SK-N-SH (cell line): Measurements from ENCODE around the gene PCBP3. TPM values are rescaled to one million over a fixed set of nuclear protein-coding genes. Genes with fewer than 3 reads are reported as not detected.

ENCODE experiments used
- CTCF ChIA-PET: fragments of 300-600, 350-600 bp; formaldehyde crosslinking; extraction: SDS; loops from one replicate; lab custom pipeline; 2021; lab: Yijun Ruan, JAX
- POLR2A ChIA-PET: fragments of 350-600 bp; sonication (Branson Sonifier 250); formaldehyde crosslinking; extraction: SDS; loops from one replicate; lab custom pipeline; 2020; ENCODE audit warnings: antibody characterized with exemption, inconsistent platforms; lab: Yijun Ruan, JAX
- DNase-seq: peaks from one replicate; pipeline ENCODE4 v3.0.0; 2012
- H2AFZ ChIP-seq: fragments of 200-600 bp; sonication (generic); 2 replicates; pipeline ENCODE4 v1.8.1; 2016; ENCODE audit warnings: antibody characterized with exemption, mild to moderate bottlenecking, low read depth
- H3F3A ChIP-seq: fragments of 200-600 bp; sonication (generic); replicated peaks from 2 replicates; pipeline ENCODE3; 2016; ENCODE audit warnings: antibody characterized with exemption, mild to moderate bottlenecking; ENCODE audit not compliant: insufficient read depth
- H3K27ac ChIP-seq, 2 experiments: fragments of 200-500 bp in 1 of 2; fragments of 200-600 bp in 1 of 2; sonication (Bioruptor generic) in 1 of 2; sonication (generic), shearing (Covaris generic) in 1 of 2; 2 replicates each; pipeline versions ENCODE4 v1.5.1 to v1.6.1; 2014 to 2016; ENCODE audit warnings: low read depth in 2 of 2, inconsistent platforms in 1 of 2, low read length in 1 of 2, mild to moderate bottlenecking in 1 of 2, mixed read lengths in 1 of 2
- H3K27me3 ChIP-seq: fragments of 200-600 bp; sonication (generic), shearing (Covaris generic); 2 replicates; pipeline ENCODE4 v1.6.1; 2016; ENCODE audit warnings: mixed run types; ENCODE audit not compliant: insufficient read depth
- H3K36me3 ChIP-seq, 2 experiments: fragments of 200-500 bp in 1 of 2; fragments of 200-600 bp in 1 of 2; sonication (Bioruptor generic) in 1 of 2; sonication (generic) in 1 of 2; replicated peaks in 1 of 2; 2 replicates each; pipeline versions ENCODE3 to v1.5.1; 2014 to 2016; ENCODE audit warnings: low read length in 1 of 2, mild to moderate bottlenecking in 1 of 2; ENCODE audit not compliant: insufficient read depth in 2 of 2, control insufficient read depth in 1 of 2
- H3K4me1 ChIP-seq, 2 experiments: fragments of 200-500 bp in 1 of 2; fragments of 200-600 bp in 1 of 2; sonication (Bioruptor generic) in 1 of 2; sonication (generic), shearing (Covaris generic) in 1 of 2; 2 replicates each; pipeline versions ENCODE4 v1.5.1 to v1.6.1; 2014 to 2016; ENCODE audit warnings: low read depth in 1 of 2, low read length in 1 of 2, mixed run types in 1 of 2; ENCODE audit not compliant: insufficient read depth in 2 of 2, control insufficient read depth in 1 of 2
- H3K4me2 ChIP-seq: fragments of 200-600 bp; sonication (generic), shearing (Covaris generic); 2 replicates; pipeline ENCODE4 v1.6.1; 2017; ENCODE audit warnings: mixed run types
- H3K4me3 ChIP-seq, 2 experiments: fragments of 200-500 bp in 1 of 2; fragments of 200-600 bp in 1 of 2; sonication (Bioruptor generic) in 1 of 2; sonication (generic), shearing (Covaris generic) in 1 of 2; 2 replicates each; pipeline versions ENCODE4 v1.5.1 to v1.8.1; 2014 to 2016; ENCODE audit warnings: low read depth in 2 of 2, inconsistent platforms in 1 of 2, low read length in 1 of 2, mild to moderate bottlenecking in 1 of 2, mixed read lengths in 1 of 2, moderate library complexity in 1 of 2
- H3K79me2 ChIP-seq: fragments of 200-600 bp; sonication (generic); 2 replicates; pipeline ENCODE4 v1.8.1; 2017; ENCODE audit warnings: mild to moderate bottlenecking; ENCODE audit not compliant: insufficient read depth
- H3K9ac ChIP-seq: fragments of 200-600 bp; sonication (generic); 2 replicates; pipeline ENCODE4 v1.6.1; 2017; ENCODE audit warnings: mixed run types
- H3K9me2 ChIP-seq: fragments of 200-600 bp; sonication (generic); 2 replicates; pipeline ENCODE4 v1.6.1; 2017; ENCODE audit warnings: mixed run types
- H3K9me3 ChIP-seq: fragments of 200-600 bp; sonication (generic); 2 replicates; pipeline ENCODE4 v1.6.1; 2017; ENCODE audit warnings: mixed run types, mild to moderate bottlenecking, moderate library complexity
- H4K20me1 ChIP-seq: fragments of 200-600 bp; sonication (generic); 2 replicates; pipeline ENCODE4 v1.6.1; 2017; ENCODE audit warnings: mild to moderate bottlenecking, mixed run types; ENCODE audit not compliant: insufficient read depth
- CHD2 ChIP-seq: fragments of 150-350 bp; IDR thresholded peaks from 2 replicates; pipeline ENCODE4 v1.6.1; 2018; ENCODE audit warnings: low read length; ENCODE audit not compliant: partially characterized antibody
- EP300 ChIP-seq, 2 experiments: IDR thresholded peaks; 2 replicates each; pipeline versions ENCODE4 v1.4.0 to v1.6.1; 2012; ENCODE audit warnings: borderline replicate concordance in 1 of 2, low read depth in 1 of 2, low read length in 1 of 2
- FOSL2 ChIP-seq: IDR thresholded peaks from 2 replicates; pipeline ENCODE4 v1.4.0; 2012; ENCODE audit warnings: low read depth, mild to moderate bottlenecking, moderate library complexity, borderline replicate concordance
- FOXM1 ChIP-seq: IDR thresholded peaks from 2 replicates; pipeline ENCODE4 v1.4.0; 2012; ENCODE audit warnings: low read depth, mild to moderate bottlenecking
- GABPA ChIP-seq: IDR thresholded peaks from 2 replicates; pipeline ENCODE4 v1.4.0; 2012; ENCODE audit warnings: low read depth, mild to moderate bottlenecking
- GATA2 ChIP-seq: sonication (generic); formaldehyde crosslinking; IDR thresholded peaks from 2 replicates; pipeline ENCODE4 v1.5.0; 2020; ENCODE audit warnings: mild to moderate bottlenecking, missing genetic modification reagents
- MEF2A ChIP-seq: IDR thresholded peaks from 2 replicates; pipeline ENCODE4 v1.4.0; 2012; ENCODE audit warnings: low read depth, borderline replicate concordance
- MXI1 ChIP-seq: IDR thresholded peaks from 2 replicates; pipeline ENCODE4 v1.6.1; 2012; ENCODE audit warnings: mild to moderate bottlenecking, low read depth, low read length, improper control_type of control experiment
- NFIC ChIP-seq: IDR thresholded peaks from 2 replicates; pipeline ENCODE4 v1.4.0; 2012; ENCODE audit warnings: borderline replicate concordance
- NRF1 ChIP-seq: IDR thresholded peaks from 2 replicates; pipeline ENCODE4 v1.6.1; 2012; ENCODE audit warnings: low read depth, mild to moderate bottlenecking, low read length
- POLR2AphosphoS5 ChIP-seq: IDR thresholded peaks from 2 replicates; pipeline ENCODE4 v1.6.1; 2012; ENCODE audit warnings: low read depth, low read length
- RAD21 ChIP-seq: IDR thresholded peaks from 2 replicates; pipeline ENCODE4 v1.6.1; 2012; ENCODE audit warnings: mild to moderate bottlenecking, low read length
- RCOR1 ChIP-seq: fragments of 150-350 bp; IDR thresholded peaks from 2 replicates; pipeline ENCODE4 v1.6.1; 2017; ENCODE audit warnings: antibody characterized with exemption, low read length
- REST ChIP-seq: IDR thresholded peaks from 2 replicates; pipeline ENCODE4 v1.6.1; 2012; ENCODE audit warnings: mild to moderate bottlenecking, low read depth, low read length, moderate library complexity
- RFX5 ChIP-seq: IDR thresholded peaks from 2 replicates; pipeline ENCODE4 v1.6.1; 2012; ENCODE audit warnings: mild to moderate bottlenecking, improper control_type of control experiment, low read length
- RXRA ChIP-seq: IDR thresholded peaks from 2 replicates; pipeline ENCODE4 v1.4.0; 2012; ENCODE audit warnings: low read depth, mild to moderate bottlenecking, borderline replicate concordance
- SIN3A ChIP-seq: IDR thresholded peaks from 2 replicates; pipeline ENCODE4 v1.6.1; 2012; ENCODE audit warnings: low read depth, mild to moderate bottlenecking, low read length, moderate library complexity, borderline replicate concordance
- SMC3 ChIP-seq: IDR thresholded peaks from 2 replicates; pipeline ENCODE4 v1.6.1; 2012; ENCODE audit warnings: low read depth, low read length, improper control_type of control experiment
- TAF1 ChIP-seq: IDR thresholded peaks from 2 replicates; pipeline ENCODE4 v1.6.1; 2012; ENCODE audit warnings: low read depth, mild to moderate bottlenecking, low read length, moderate library complexity, borderline replicate concordance
- TCF12 ChIP-seq: IDR thresholded peaks from 2 replicates; pipeline ENCODE4 v1.4.0; 2012
- TEAD4 ChIP-seq: IDR thresholded peaks from 2 replicates; pipeline ENCODE4 v1.4.0; 2012; ENCODE audit warnings: mild to moderate bottlenecking, borderline replicate concordance; ENCODE audit not compliant: insufficient read depth
- USF2 ChIP-seq: fragments of 150-350 bp; IDR thresholded peaks from 2 replicates; pipeline ENCODE4 v1.6.1; 2017; ENCODE audit warnings: antibody characterized with exemption, low read length, low read depth, borderline replicate concordance
- WGBS: methylation state at CpG from one replicate; pipeline ENCODE4 v1.1.6; 2017; ENCODE audit warnings: low lambda C conversion rate; 5-methylcytosine and 5-hydroxymethylcytosine counted together
- polyA plus RNA-seq, 3 experiments: library from polyadenylated mRNA; depleted of rRNA; stranded (reverse); fragments of >200 nt; gene quantifications; 2 replicates each; pipeline ENCODE4 v1.2.3, GENCODE V29; 2012
- TF ChIP-seq, protein P1 (sequence below): IDR thresholded peaks from 2 replicates; pipeline ENCODE4; 2012

PCBP3 gene
- polyA plus RNA-seq, 1 of the 3 experiments (the other 2 are of a cell fraction), result 9.5 TPM

DNA sequence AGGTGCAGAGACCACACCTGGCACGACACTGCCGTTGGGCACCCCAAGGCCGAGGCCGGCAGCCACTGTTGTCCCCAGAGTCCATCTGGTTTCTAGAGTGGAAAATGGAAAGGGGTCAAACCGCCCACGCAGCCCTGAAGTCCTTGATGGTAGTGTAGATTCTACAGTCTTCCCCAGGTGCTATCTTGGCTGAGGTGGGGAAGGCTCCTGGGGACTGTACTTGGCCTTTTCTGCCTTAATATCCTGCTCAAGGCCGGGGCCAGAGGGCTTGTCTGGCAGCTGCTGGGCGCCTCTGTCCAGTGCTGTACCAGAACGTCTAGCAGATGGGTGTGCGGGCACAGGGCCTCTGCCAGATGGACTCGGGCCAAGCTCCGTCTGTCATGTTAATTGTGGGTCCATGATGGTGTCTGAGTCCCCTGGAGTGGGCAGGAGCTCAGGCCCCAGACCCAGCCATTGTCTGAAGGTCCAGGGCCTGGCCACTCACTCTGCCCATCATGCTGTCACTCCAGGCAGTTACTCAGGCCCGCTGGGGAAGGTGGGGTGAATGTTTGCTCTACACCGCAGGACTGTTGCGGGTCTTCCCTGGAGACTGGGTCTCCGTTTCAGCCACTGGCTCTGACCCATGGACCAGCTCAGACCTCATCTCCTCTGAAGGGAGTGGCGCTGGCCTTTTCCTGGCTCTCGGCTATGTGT is 176.1 kb downstream of the PCBP3 start (continued):
- TF ChIP-seq TAF1, result no peak
- no peak for TF ChIP-seq FOSL2
- peak in 1 of 2 experiments; percentile 71; a peak in 1 of 4 replicates for TF ChIP-seq EP300 (IDR thresholded peaks at IDR 0.05; ENCODE audit: borderline replicate concordance in 1 of 2, low read depth in 1 of 2, low read length in 1 of 2)
- TF ChIP-seq SMC3, result peak; percentile 11; the same call in 1 of the 2 replicates
- no peak for TF ChIP-seq TEAD4
- TF ChIP-seq RCOR1, result peak; percentile 52; the same call in 1 of the 2 replicates
- TF ChIP-seq POLR2AphosphoS5, result no peak
- TF ChIP-seq CHD2, result peak; percentile 53
- TF ChIP-seq MXI1, result peak; percentile 63
- TF ChIP-seq FOXM1, result no peak
- no peak for TF ChIP-seq NFIC
- TF ChIP-seq GATA2 (CRISPR knock-in tag), result no peak

- Histone ChIP-seq H2AFZ (no peak overlapping the region), H3K27me3 (no peaks in the 10 kb centered on the region), H3K4me3 (no peak overlapping the region), H3K27ac (peak overlapping the region in 1 of 2 experiments; percentile 99; a peak in 2 of 4 replicates), H3F3A (no peaks in the 10 kb centered on the region), H3K4me1 (peaks cover 8 to 35% of the 10 kb centered on the region in 2 experiments; a peak in 2 of 4 replicates), H3K9me2 (no peaks in the 10 kb centered on the region), H3K79me2 (no peaks in the 10 kb centered on the region), H3K9ac (no peak overlapping the region), H3K4me2 (no peak overlapping the region), H3K36me3 (no peaks in the 10 kb centered on the region), H4K20me1 (no peaks in the 10 kb centered on the region), H3K9me3 (no peaks in the 10 kb centered on the region)
- POLR2A ChIA-PET, result interaction anchor here (0.9 to 2.3 kb wide), 3 partner anchors 73 to 265 kb away, joined by 3 to 18 read pairs (median 3); no protein-coding TSS in a partner anchor
- CTCF ChIA-PET, result interaction anchor here (0.6 to 4.7 kb wide), 74 partner anchors 9 to 721 kb away, joined by 3 to 127 read pairs (median 4); partner anchors contain the start of gene POFUT2
- WGBS, result 42% methylated on average over 25 of the region's 31 CpGs
- DNase-seq, result peak; percentile 93
- peak; percentile 98 for TF ChIP-seq RAD21
- TF ChIP-seq FOSL2, result no peak
- TF ChIP-seq NRF1, result no peak
- TF ChIP-seq MEF2A, result no peak
- TF ChIP-seq GATA2 (CRISPR knock-in tag), result peak; percentile 26; the same call in 1 of the 2 replicates
- no peak for TF ChIP-seq RFX5
- TF ChIP-seq POLR2AphosphoS5, result no peak
- TF ChIP-seq RCOR1, result peak; percentile 70
- TF ChIP-seq TEAD4, result no peak
- no peak for TF ChIP-seq SIN3A
- TF ChIP-seq USF2, result no peak
- no peak for TF ChIP-seq RXRA
- no peak for TF ChIP-seq TCF12
- TF ChIP-seq MXI1, result peak; percentile 68; the same call in 1 of the 2 replicates
- TF ChIP-seq, protein P1, sequence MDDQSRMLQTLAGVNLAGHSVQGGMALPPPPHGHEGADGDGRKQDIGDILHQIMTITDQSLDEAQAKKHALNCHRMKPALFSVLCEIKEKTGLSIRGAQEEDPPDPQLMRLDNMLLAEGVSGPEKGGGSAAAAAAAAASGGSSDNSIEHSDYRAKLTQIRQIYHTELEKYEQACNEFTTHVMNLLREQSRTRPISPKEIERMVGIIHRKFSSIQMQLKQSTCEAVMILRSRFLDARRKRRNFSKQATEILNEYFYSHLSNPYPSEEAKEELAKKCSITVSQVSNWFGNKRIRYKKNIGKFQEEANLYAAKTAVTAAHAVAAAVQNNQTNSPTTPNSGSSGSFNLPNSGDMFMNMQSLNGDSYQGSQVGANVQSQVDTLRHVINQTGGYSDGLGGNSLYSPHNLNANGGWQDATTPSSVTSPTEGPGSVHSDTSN, result peak; percentile 59
- TF ChIP-seq CHD2, result peak; percentile 52
- TF ChIP-seq REST, result no peak
- TF ChIP-seq EP300 (IDR thresholded peaks at IDR 0.05; ENCODE audit: borderline replicate concordance in 1 of 2, low read depth in 1 of 2, low read length in 1 of 2), result peak in 1 of 2 experiments; percentile 44; a peak in 2 of 4 replicates
- TF ChIP-seq GABPA, result no peak
Measured at GRCh38 chr21:45820171-45821091, 176.9 kb downstream of the PCBP3 start.
